ENCODE data around the gene AGAP1. TPM values are rescaled to one million over a fixed set of nuclear protein-coding genes. Genes with fewer than 3 reads are reported as not detected.

AGAP1 gene
- total RNA-seq, 3 donors from 2014 or later (not counting 1 experiment from before 2014, with no cell fraction given): 42.0 to 56.4 (median 45.7) TPM

GRCh38 chr2:235529621-235530020, 35.8 kb downstream of the AGAP1 start:
- ATAC-seq: no peak
- no peak overlapping the region for H3K27ac ChIP-seq (ENCODE audit: low read length)
- no peaks in the 10 kb centered on the region for H3K27me3 ChIP-seq (ENCODE audit: control insufficient read depth, insufficient read depth, low read length)
- H3K4me3 ChIP-seq (ENCODE audit: low read length): no peak overlapping the region
- H3K4me1 Mint-ChIP-seq: no peaks in the 10 kb centered on the region
- 78% methylated on average over 3 of the region's 3 CpGs for WGBS (ENCODE audit: insufficient coverage)
- H3K27me3 Mint-ChIP-seq (ENCODE audit: low read depth in 2 of 2): peaks cover 0 to 25% of the 10 kb centered on the region in 2 donors
- no peaks in the 10 kb centered on the region for H3K9me3 ChIP-seq (ENCODE audit: control insufficient read depth, insufficient read depth, low read length)
- no peak for DNase-seq
- H3K9me3 Mint-ChIP-seq: no peaks in the 10 kb centered on the region
- intact Hi-C loops (cut with micrococcal nuclease): no loop called here
- TF ChIP-seq CTCF (IDR thresholded peaks at IDR 0.05): no peak
- H3K27ac Mint-ChIP-seq: no peak overlapping the region
- H3K36me3 ChIP-seq (ENCODE audit: control insufficient read depth, insufficient read depth, low read length): no peaks in the 10 kb centered on the region
- H3K4me3 Mint-ChIP-seq: no peak overlapping the region
- H3K4me1 ChIP-seq (ENCODE audit: control insufficient read depth, insufficient read depth, low read length): no peaks in the 10 kb centered on the region
- H3K36me3 Mint-ChIP-seq: no peaks in the 10 kb centered on the region

GRCh38 chr2:235530735-235531134, 36.9 kb downstream of the AGAP1 start:
- Histone ChIP-seq H3K27ac (ENCODE audit: low read length) (no peak overlapping the region), H3K27me3 (ENCODE audit: control insufficient read depth, insufficient read depth, low read length) (no peaks in the 10 kb centered on the region), H3K9me3 (ENCODE audit: control insufficient read depth, insufficient read depth, low read length) (no peaks in the 10 kb centered on the region), H3K36me3 (ENCODE audit: control insufficient read depth, insufficient read depth, low read length) (no peaks in the 10 kb centered on the region), H3K4me1 (ENCODE audit: control insufficient read depth, insufficient read depth, low read length) (no peaks in the 10 kb centered on the region), H3K4me3 (ENCODE audit: low read length) (no peak overlapping the region)
- WGBS (ENCODE audit: insufficient coverage): 95% methylated on average over 5 of the region's 5 CpGs
- intact Hi-C loops (cut with micrococcal nuclease): no loop called here
- Mint-ChIP-seq H3K36me3 (no peaks in the 10 kb centered on the region), H3K9me3 (no peaks in the 10 kb centered on the region), H3K4me3 (no peak overlapping the region), H3K4me1 (no peaks in the 10 kb centered on the region), H3K27me3 (ENCODE audit: low read depth in 2 of 2) (peaks cover 0 to 25% of the 10 kb centered on the region in 2 donors), H3K27ac (no peak overlapping the region)
- no peak for TF ChIP-seq CTCF (IDR thresholded peaks at IDR 0.05)
- DNase-seq (no peak), ATAC-seq (no peak)

GRCh38 chr2:235532307-235532706, 38.5 kb downstream of the AGAP1 start:
- H3K36me3 Mint-ChIP-seq: no peaks in the 10 kb centered on the region
- intact Hi-C loops (cut with micrococcal nuclease): no loop called here
- ATAC-seq (no peak), DNase-seq (no peak)
- no peaks in the 10 kb centered on the region for H3K4me1 Mint-ChIP-seq
- WGBS (ENCODE audit: insufficient coverage): 82% methylated on average over 4 of the region's 5 CpGs
- no peak overlapping the region for H3K4me3 ChIP-seq (ENCODE audit: low read length)
- no peak for TF ChIP-seq CTCF (IDR thresholded peaks at IDR 0.05)
- no peaks in the 10 kb centered on the region for H3K9me3 ChIP-seq (ENCODE audit: control insufficient read depth, insufficient read depth, low read length)
- H3K4me3 Mint-ChIP-seq: no peak overlapping the region
- H3K27me3 Mint-ChIP-seq (ENCODE audit: low read depth in 2 of 2): peaks cover 6 to 25% of the 10 kb centered on the region in 2 donors
- no peaks in the 10 kb centered on the region for H3K9me3 Mint-ChIP-seq
- H3K4me1 ChIP-seq (ENCODE audit: control insufficient read depth, insufficient read depth, low read length): no peaks in the 10 kb centered on the region
- H3K27ac ChIP-seq (ENCODE audit: low read length): no peak overlapping the region
- H3K36me3 ChIP-seq (ENCODE audit: control insufficient read depth, insufficient read depth, low read length): no peaks in the 10 kb centered on the region
- no peaks in the 10 kb centered on the region for H3K27me3 ChIP-seq (ENCODE audit: control insufficient read depth, insufficient read depth, low read length)
- H3K27ac Mint-ChIP-seq: no peak overlapping the region

GRCh38 chr2:235533198-235533597, 39.4 kb downstream of the AGAP1 start:
- no peaks in the 10 kb centered on the region for H3K4me1 Mint-ChIP-seq
- ATAC-seq: no peak

More at GRCh38 chr2:235533198-235533597, 39.4 kb downstream of the AGAP1 start:
- Mint-ChIP-seq H3K27ac (no peak overlapping the region), H3K27me3 (ENCODE audit: low read depth in 2 of 2) (peaks cover 6 to 25% of the 10 kb centered on the region in 2 donors), H3K4me3 (no peak overlapping the region), H3K36me3 (no peaks in the 10 kb centered on the region), H3K9me3 (no peaks in the 10 kb centered on the region)
- H3K4me1 ChIP-seq (ENCODE audit: control insufficient read depth, insufficient read depth, low read length): no peaks in the 10 kb centered on the region
- no peaks in the 10 kb centered on the region for H3K9me3 ChIP-seq (ENCODE audit: control insufficient read depth, insufficient read depth, low read length)
- no peaks in the 10 kb centered on the region for H3K27me3 ChIP-seq (ENCODE audit: control insufficient read depth, insufficient read depth, low read length)
- 94% methylated on average over 3 of the region's 3 CpGs for WGBS (ENCODE audit: insufficient coverage)
- intact Hi-C loops (cut with micrococcal nuclease): no loop called here
- DNase-seq: no peak
- no peak overlapping the region for H3K4me3 ChIP-seq (ENCODE audit: low read length)
- TF ChIP-seq CTCF (IDR thresholded peaks at IDR 0.05): no peak
- H3K36me3 ChIP-seq (ENCODE audit: control insufficient read depth, insufficient read depth, low read length): no peaks in the 10 kb centered on the region
- H3K27ac ChIP-seq (ENCODE audit: low read length): no peak overlapping the region

All from natural killer cell (primary cell).